ENCODE measurements around the gene DPP6.

The DPP6 gene

DNA sequence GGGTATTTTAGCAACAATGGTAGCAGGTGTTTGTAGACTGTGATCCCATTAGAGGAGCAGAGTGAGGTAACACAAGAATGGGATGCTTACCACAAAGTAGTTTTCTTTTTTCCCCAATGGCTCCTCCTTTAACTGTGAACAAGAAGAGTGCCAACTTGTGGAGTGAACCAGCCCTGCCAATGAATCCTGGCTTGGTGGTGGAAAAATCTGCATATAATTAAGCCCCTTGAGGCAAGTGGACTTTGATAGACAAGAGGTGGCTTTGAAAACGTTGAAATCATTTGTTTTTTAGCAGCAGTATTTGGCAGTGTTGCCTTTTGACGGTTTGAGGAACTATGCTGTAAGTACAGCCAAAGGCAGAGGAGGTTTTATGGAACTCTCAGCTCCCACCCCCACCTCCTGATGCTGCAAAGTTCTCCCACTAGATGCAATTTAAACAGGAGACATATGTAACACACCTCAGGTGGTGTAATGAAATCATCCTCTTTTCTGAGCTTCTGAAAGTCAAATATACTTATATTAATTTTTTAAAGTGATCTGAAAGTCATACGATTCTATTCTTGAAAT is 295.6 kb downstream of the DPP6 start:
- no peak for DNase-seq

DNA sequence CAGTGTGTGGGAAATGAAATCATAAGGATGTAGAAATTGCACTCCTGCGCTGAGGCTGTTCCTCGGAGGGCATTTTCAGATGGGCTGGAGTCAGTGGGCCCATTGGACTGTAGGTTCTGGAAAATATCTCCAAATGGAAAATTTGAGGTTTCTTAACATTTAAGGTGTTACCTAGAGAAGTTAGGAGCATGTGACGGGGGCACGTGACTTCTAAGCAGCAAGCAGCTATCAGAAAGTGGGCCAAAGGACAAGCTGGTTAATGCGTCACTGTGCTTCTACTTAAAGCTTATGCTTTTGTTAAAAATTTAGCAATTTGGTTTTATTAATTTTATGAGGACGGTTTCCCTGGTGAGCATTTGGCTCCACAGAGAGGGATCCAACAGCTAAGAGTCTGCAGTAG is 298.7 kb downstream of the DPP6 start:
- DNase-seq: no peak

DNA sequence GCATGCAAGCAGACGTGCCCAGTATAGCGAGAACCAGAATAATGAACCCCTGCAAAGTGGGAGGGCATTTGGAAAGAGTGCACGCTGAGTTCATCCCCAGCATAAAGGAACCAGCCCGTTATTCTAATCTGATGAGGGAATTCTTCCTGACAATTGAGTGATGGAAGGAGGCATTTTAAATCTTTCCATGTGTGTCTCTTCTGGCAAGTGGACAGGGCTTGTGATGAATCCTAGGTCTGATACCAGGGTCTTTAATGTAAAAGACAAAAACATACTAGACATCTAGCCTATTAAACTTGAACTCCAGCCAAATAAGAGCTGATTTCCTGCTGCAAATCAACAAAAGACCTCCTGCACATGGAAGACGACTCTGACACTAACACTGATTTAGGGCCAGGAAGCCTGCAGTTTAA is 301.2 kb downstream of the DPP6 start:
- peak; percentile 71 for DNase-seq

DNA sequence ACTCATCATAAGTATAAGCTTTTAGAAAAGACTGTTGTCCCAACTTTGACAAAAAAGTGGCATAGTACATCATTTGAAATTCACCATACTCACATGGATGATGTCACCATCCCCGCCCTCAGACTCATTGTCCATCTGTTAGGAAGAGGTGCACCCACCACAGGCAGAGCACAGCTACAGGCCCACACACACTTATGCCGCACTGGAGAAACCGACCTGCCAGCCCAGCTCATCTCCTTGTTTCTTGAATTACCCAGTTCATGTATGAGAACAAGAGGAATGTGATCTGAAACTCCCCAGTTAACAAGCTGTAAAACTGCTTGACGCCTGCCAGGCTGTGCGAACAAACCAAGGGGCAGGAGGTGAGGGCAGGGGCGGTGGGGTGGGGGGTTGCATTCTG is 312.0 kb downstream of the DPP6 start:
- no peak for DNase-seq

DNA sequence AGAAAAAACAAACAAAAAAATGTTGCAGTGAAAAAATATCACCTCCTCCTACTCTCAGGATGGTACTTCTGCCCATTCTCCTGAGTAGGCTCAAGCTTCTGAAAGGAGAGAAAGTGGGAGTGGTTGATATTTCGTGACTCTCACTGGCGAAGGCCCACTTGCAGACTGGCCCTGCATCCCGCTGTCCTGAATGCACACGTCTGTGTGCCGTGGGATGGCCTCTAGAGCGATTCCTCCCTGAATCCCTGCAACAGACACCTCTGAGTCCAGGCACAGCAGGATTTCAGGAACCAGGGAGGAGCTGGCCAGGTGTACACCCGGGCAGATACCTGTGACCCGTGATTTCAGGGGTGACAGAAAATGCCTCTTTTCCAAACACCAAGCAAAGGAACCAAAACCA is 319.2 kb downstream of the DPP6 start:
- no peak for DNase-seq

DNA sequence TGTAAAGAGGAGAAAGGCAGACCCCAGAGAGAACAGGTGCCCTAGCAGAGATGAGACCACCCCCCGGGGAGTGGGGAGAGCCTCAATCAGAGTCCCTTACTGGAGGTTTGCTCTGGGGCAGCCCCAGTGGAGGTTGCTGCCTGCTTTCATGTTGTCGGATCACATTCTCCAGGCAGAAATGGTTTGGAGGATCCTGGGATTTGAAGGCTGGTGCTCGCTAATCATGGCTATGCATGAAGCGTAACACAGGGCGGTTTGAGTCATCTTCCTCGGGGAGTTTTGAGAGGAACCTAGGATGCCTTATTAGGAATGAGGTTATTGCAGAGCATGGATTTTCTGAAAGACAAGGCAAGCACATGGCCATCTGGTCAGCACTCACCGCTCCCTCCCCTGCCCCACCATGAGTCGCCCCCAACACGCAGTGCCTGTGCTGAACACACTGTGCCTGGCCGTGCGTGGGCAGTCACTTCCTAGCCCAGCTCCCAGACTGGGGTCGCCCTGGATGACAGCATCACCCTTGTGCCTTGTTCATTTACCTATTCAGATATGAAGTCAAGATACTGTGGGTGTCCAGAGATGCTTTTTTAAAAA is 319.9 kb downstream of the DPP6 start:
- DNase-seq: peak; percentile 48

DNA sequence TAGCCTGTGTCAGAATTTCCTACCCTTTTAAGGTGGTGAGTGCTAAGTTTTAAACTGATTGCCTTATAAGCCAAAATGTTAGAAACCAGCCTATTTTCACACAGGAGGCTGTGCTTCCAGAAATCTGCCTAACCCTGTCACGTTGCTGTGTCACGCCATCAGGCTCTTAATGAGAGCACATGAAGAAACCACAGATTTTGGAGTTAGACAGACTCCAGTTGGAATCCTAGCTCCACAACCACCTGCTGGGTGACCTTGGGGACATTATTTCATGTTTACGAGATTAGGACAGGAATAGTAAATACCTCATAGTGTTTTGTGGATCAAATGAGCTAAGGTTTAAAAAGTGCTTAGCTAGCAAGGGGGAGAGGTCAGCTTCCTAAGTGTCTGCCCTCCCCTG is 321.8 kb downstream of the DPP6 start:
- no peak for DNase-seq

DNA sequence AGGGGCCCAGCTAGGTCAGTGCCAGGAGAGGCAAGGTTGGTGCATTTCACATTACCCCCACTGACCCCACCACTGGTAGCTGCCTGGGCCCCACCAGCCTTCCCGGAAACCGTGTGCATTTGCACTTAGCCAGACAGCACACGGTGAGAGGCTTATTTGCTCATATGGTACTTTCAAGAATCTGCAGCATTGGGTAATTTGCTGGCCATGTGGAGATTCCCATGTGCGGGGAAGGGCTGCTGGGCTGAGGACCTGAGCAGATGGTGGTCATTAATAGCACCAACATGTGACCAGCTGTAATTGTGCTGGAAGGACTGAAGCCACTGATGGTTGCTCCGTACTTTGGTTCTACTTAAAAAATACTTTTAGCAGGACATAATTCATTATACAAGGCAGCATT is 323.8 kb downstream of the DPP6 start:
- peak; percentile 49 for DNase-seq

DNA sequence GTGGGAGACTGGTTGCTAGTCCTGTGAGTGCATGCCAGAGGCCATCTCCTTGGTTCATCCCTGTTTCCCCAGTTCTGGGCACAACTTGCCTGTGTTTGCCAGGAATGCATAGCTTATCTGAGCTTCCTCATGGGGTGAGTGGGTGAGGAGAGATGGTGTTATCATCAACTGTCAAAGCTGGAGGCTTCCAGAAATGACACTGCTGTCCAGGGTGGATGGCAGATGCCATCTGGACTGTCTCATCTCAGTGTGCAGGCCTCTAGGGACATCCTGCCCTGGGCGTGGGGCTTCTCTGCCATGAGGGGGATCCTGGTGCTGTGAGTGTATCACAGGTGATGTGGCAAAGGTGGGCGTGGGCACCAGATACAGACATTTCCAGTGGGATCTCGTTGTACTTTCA is 328.6 kb downstream of the DPP6 start:
- DNase-seq: no peak

DNA sequence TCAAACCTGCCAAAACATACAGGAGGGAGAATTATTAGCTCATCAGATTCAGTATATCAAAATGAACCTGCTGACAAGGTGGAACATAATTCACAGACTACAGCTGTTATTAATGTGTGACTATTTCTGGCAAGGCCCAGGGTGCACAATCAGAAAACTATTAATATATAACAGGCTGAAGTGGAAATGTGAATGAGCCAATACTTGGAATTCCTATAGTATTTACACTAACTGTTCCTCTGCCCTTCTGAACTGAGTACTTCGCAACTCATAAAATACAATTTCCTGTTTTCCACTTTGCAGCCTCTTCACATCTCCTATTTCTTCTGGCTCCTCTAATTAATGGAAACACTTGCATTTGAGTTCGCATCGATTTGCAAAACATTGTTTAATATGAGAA is 330.8 kb downstream of the DPP6 start:
- DNase-seq: no peak

DNA sequence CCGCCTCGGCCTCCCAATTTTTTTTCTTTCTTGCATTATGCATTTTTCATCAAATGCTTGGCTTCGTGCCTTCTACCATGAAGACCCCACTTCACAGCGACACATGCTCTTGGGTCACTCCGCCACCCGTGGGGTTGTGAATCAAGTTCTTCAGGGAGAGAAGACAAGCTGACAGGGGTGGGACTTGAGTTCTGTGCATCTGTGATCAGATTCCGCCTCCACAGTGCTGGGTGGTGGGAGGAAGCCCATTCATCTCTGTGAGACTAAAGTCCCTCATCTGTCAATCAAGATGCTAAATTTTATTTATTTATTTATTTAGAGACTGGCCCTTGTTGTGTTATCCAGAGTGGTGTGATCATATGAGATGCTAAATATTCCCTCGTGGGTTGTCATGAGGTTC is 333.0 kb downstream of the DPP6 start:
- DNase-seq: no peak

DNA sequence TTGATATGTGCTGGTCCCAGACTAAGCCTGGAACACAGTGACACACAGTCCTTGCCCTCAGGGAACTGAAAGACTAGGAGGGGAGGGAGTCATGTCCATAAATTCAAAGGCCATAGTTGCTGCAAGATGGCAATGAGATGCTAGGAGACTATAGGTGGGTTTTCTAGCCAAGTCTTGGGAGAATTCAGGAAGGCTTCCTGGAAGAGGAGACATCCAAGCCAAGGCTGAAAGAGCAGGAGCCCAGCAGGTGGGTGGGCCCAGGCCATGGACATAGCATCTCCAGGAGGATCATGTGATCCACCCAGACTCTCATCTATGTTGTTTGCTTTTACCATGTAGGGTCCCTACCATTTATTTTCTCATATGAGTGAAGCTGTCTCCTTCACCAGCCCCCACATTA is 335.1 kb downstream of the DPP6 start:
- no peak for DNase-seq

DNA sequence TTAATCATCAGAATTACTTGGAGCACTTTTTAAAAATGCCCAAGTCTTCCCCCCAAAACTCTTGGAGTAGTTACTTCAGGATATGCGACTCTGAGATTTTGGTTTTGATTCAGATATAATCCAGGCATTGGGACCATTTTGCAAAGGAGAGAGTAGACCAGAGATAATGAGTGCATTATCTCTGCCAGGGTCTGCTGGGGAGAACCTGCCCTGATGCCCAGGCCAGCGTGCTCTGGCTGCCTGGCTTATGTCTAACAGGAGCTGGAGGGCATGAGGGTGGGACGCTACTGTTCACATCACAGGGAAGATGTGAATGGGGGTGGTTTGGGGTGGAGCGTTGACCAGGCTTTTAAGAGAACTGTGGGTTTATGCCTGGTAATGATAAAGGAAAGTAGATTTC is 336.2 kb downstream of the DPP6 start:
- DNase-seq: no peak

DNA sequence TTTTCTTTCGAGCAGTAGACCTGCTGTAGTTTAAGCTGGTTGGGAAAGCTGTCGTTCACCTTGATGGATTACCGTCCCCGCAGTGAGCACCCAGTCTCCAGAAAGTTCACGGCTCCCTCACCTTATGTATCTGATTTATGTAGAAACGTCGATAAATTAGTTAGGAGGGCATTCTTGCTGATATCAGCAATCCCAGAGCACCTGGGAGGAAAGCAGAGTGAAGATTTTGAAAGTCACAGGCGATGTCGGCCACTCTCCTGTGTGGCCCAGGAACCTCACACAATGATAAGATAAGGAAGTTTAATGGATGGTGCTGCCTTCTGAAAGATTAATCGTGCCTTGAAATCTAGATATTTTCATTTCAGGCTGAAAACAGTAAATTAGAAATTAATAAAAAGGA is 336.8 kb downstream of the DPP6 start:
- DNase-seq: no peak

DNA sequence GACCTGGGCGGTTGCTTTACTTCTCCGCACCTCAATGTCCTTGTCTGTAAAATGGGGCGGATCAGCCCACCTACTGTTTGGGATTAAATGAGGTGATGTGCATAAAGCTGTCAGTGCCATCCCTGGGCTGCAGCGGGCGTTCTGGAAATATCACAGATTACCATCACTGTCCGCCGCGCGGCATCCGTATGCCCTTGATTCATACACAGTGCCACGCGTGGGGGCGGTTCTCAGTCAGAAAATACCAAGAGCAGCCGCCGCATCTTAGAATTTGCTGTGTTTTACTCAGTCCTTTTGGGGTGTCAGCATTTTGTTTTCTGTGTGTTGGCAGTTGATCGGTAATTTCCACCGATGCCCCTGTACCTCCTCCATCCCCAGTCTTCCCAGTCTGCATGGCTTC is 338.8 kb downstream of the DPP6 start:
- DNase-seq: no peak

DNA sequence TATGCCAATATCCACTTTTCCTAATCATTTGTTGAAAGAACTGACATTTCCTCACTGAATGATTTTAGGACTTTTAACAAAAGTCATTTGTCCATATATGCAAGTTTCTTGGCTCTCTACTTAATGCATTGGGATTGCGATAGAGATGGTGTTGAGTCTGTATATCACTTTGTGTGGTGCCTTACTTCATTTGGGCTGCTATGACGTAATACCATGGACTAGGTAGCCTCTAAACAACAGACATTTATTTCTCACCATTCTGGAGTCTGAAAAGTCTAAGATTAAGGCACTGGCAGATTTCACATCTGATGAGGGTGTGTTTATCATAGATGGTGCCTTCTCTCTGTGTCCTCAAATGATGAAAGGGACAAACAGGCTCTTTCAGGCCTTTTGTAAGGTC is 342.6 kb downstream of the DPP6 start:
- DNase-seq: no peak

DNA sequence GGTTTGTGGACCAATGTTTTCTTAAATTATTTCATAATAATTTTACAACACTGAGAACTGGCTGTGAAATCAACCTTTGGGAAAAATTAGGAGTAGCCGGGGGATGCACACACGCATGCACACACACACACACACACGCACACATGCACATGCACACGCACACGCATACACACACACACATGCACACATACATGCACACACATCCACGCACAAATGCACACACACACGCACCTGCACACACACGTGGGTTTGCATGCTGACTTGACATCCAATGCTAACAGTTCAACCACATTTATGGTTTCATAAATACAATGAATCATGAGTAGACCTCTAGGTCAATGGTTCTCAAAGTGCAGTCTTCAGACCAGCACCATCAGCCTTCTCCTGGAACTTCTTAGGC is 354.1 kb downstream of the DPP6 start:
- DNase-seq: no peak

DNA sequence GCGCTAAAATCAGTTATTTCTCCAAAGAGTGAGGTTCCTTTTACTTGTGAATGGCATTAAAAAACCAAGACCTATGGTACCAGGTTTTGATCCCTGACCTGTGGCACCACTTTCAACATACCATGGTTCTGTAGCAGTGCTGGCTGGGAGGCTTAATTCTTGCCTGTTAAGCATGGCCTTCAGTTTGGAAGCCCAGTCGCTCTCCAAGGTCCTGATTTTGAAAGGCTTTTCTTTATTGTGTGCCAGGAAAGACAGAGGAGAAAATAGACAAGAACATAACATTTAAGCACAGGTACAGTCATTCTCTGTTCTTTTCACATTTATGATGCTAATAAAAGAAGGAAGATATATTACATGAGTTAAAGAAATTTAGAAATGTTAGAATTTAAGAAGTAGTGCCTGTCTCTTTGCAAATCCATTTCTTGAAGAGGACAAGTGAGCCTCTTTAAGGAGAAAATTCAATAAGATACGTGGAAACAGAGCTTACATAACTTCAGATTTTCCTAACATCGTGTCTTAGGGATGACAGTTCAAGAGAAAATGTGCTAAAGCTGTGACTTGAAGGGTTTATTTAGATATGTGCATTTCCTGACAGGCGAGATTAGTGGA is 357.6 kb downstream of the DPP6 start:
- DNase-seq: peak; percentile 87

DNA sequence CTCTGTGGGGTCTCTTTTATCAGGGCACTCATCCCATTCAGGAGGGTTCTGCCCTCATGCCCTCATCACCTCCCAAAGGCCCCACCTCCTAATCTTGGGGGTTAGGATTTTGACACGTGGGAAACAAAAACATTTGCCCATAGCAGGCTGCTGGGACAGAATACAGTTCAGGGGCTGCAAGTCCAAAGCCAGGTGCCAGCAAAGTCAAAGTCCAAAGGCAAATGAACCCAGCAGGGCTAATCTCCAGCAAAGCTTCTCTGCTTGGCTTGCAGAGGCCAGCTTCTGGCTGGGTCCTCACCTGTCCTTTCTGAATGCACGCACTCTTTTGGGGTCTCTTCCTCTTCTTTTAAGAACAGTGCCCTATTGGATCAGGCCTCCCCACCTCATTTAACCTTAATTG is 359.9 kb downstream of the DPP6 start:
- DNase-seq: no peak

DNA sequence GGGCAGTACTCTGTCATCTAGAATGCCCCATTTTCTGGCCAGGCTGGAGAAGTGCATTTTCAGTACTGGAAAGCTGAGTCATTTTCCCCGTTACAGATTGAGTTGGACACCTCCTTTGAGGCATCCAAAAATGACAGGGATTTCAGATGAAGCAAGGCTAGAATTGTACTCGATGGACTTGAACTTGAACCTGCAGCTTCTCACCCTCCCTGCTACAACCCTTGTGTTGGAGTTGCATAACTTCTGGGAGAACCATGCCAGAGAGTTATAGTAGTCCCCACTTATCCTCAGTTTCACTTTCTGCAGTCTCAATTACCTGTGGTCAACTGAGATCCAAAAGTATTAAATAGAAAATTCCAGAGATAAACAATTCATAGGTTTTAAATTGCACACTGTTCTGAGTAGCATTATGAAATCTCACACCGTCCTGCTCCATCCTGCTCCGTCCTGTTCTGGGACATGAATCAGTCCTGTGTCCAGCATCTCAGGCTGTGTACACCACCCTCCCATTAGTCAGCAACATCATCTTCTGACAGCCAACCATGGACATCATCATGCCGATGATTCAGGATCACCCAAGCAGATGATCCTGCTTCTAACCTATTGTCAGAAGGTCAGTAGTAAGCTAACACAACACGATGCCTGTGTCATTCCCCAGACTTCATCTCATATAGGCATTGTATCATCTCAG is 363.7 kb downstream of the DPP6 start:
- peak; percentile 10 for DNase-seq

DNA sequence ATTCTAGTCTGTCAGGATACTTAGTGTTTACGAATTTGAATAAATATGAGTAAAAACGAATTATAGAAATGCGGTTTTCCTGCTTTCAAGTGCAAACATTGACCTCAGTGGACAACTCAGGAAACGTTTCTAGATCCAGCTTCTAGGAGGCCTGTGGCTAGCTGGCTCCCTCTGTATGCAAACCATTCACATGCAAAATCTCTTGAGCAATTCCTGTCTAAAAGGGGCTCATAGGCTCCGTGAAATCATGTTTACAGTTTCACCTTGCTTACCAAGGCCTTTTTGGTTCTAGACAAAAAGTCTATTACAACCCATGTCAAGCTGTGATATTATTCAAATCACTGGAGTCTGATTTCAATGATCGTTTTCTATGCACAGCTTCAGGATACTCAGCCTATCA is 364.5 kb downstream of the DPP6 start:
- DNase-seq: no peak

DNA sequence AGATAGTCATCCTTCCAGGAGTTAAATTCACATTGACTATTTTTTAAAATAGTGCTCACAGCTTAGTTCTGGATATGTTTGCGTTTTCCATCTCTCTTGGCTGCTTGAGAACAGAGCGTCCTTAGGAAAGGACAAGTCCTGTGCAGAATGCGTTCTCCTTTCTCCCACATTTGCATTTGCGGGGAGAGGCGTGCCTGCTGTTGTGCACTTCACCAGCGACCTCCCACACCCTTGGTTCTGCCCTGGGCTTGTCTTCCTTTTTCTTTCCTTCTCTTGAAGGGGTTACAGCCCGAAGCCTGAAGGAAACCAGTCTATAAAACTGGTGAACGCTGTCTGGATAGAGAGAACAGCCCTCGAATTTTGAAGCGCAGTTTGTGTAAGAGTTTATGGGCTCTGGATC is 367.1 kb downstream of the DPP6 start:
- no peak for DNase-seq

DNA sequence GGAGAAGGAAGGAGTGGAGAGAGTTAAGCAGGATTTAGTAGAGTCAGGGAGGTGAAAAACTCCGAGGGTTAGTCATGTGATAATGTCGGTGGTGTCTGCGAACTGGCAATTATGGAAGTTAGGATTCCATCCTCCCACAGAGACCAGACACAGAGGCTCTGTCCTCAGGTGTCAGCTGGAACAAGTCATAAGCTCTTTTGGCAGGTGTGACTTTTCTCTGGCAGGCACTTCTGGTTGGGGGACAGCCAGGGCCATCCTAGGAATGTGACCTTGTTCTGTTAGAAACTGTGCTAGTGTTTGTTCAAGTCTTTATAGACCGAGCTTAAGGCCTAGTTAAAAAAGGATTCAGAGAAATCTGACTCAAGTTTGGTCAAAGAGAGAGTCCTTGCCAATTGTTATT is 371.0 kb downstream of the DPP6 start:
- no peak for DNase-seq

DNA sequence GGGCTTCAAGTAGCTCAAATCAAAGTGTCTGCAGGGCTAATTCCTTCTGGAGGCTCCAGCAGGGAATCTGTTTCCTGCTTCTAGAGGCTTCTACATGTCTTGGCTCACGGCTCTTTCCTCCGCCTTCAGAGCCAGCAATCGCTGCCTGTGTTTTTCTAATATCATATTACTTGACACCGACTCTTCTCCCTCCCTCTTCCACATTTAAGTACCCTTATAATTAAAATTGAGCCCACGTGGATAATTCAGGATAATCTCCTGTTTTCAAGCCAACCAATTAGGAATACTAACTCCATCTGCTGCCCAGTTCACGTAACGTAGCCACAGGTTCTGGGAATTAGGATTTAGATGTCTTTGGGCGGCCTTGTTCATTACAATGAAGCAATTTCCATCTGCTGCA is 372.2 kb downstream of the DPP6 start:
- peak; percentile 44 for DNase-seq

DNA sequence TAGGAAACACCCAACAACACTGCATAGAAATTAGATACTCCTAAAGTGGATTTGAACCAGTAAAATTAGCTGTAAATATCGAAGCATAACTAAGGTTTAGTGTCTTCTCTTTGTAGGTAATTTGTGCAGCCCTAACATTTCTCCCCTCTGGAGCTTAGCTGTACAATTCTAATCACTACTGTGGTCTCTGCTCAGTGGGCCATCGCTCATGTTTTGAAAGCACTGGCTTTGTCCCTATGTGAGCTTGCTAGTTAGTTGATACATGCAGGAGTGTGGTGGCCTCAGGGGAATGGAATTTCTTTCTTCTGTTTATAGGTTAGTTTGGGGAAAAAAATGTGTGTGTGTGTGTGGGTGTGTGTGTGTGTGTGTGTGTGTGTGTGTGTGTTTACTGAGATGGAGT is 373.1 kb downstream of the DPP6 start:
- DNase-seq: peak; percentile 51
